ENCODE measurements around the gene ACSL1.

Gene ACSL1

DNA sequence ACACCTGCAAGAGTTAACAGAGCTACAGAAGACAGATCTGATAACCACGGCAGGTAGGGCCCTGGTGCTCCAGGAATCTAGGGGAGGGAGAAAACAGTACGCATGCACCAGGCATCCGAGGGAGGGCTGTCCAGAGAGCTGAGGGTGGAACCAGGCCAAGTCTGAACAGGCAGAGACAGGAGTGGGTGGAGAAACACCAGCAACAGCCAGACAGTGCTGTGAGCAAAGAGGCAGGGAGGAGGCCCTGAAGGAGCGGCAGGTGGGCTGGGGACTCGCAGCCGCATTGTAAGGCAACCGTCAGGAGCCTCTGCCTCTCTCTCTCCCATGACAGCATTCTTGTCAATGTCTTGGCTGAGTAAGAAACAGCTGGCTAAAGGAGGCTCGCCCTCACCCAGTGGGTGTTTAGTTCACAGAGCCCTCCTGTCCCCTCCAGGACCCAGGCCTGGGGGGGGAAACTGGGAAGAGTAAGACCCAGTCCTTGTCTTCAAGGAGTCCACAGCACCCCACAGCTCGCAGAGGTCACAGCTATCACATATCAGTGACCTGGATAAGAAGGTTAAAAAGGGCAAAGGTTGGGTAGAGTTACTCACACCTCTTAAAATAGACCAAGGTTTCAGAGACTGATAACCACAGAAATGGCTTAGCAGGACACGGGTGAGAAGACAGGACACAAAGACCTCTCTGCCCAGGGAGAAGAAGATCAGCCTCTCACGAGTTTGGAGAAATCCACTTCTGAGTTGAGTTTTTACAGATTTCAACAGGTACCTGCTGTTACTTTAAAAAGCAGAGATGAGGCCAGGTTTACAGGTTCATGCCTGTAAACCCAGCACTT is 10.5 kb downstream of the ACSL1 start:
- no peak for TF ChIP-seq EZH2phosphoT487 (conservative IDR thresholded peaks at IDR 0.05; ENCODE audit: low read length)
- no peak for TF ChIP-seq CTCF (IDR thresholded peaks at IDR 0.05; ENCODE audit: insufficient read depth, low read length, poor library complexity, severe bottlenecking)
- Histone ChIP-seq H3K4me3 (ENCODE audit: insufficient read depth, low read length, poor library complexity, severe bottlenecking) (no peak overlapping the region), H4K20me1 (ENCODE audit: low read depth, low read length) (no peaks in the 10 kb centered on the region; the same call in 1 of the 2 replicates), H3F3A (ENCODE audit: insufficient read depth) (no peaks in the 10 kb centered on the region), H3K79me2 (ENCODE audit: insufficient read depth, low read length) (no peaks in the 10 kb centered on the region), H3K27ac (ENCODE audit: low read depth, low read length) (no peak overlapping the region), H3K9me2 (replicated peaks; ENCODE audit: insufficient read depth, low read length) (no peaks in the 10 kb centered on the region), H2AFZ (ENCODE audit: low read depth, low read length, severe bottlenecking) (no peak overlapping the region), H3K27me3 (ENCODE audit: low read length) (no peaks in the 10 kb centered on the region), H3K4me2 (ENCODE audit: low read depth, low read length, poor library complexity, severe bottlenecking) (no peak overlapping the region), H3K9me3 (ENCODE audit: insufficient read depth, low read length) (no peaks in the 10 kb centered on the region), H3K36me3 (ENCODE audit: low read length) (no peaks in the 10 kb centered on the region), H3K9ac (ENCODE audit: low read length) (no peak overlapping the region)

DNA sequence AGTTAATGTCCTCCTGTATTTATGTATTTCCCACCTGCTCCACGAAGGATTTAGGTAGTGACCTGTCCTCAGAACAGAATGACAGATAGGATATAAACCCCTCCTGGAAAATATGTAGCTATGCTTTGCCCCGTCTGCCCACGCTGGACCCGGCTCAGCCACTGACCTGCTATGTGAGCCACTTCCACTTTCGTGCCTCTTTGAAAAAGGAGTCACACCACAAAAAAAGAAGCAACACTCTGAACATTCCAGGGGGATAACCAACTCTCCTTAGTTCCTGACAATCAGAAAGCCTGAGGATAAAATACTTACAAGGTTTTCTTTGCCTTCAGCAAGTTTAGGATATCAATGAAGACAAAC is 11.1 kb downstream of the ACSL1 start:
- Histone ChIP-seq H3K79me2 (ENCODE audit: insufficient read depth, low read length) (no peaks in the 10 kb centered on the region), H3K36me3 (ENCODE audit: low read length) (no peaks in the 10 kb centered on the region), H3K4me3 (ENCODE audit: insufficient read depth, low read length, poor library complexity, severe bottlenecking) (no peak overlapping the region), H3K9ac (ENCODE audit: low read length) (no peak overlapping the region), H2AFZ (ENCODE audit: low read depth, low read length, severe bottlenecking) (no peak overlapping the region), H3K9me2 (replicated peaks; ENCODE audit: insufficient read depth, low read length) (no peaks in the 10 kb centered on the region), H3K27ac (ENCODE audit: low read depth, low read length) (no peak overlapping the region), H4K20me1 (ENCODE audit: low read depth, low read length) (no peaks in the 10 kb centered on the region; the same call in 1 of the 2 replicates), H3K4me2 (ENCODE audit: low read depth, low read length, poor library complexity, severe bottlenecking) (no peak overlapping the region), H3F3A (ENCODE audit: insufficient read depth) (no peaks in the 10 kb centered on the region), H3K9me3 (ENCODE audit: insufficient read depth, low read length) (no peaks in the 10 kb centered on the region), H3K27me3 (ENCODE audit: low read length) (no peaks in the 10 kb centered on the region)
- TF ChIP-seq CTCF (IDR thresholded peaks at IDR 0.05; ENCODE audit: insufficient read depth, low read length, poor library complexity, severe bottlenecking) = no peak
- TF ChIP-seq EZH2phosphoT487 (conservative IDR thresholded peaks at IDR 0.05; ENCODE audit: low read length) = no peak

- no peaks in the 10 kb centered on the region; the same call in 1 of the 2 replicates for H4K20me1 ChIP-seq (ENCODE audit: low read depth, low read length)
Measured at GRCh38 chr4:184812651-184813181, 13.1 kb downstream of the ACSL1 start.

More at GRCh38 chr4:184812651-184813181, 13.1 kb downstream of the ACSL1 start:
- TF ChIP-seq EZH2phosphoT487 (conservative IDR thresholded peaks at IDR 0.05; ENCODE audit: low read length) = no peak
- TF ChIP-seq CTCF (IDR thresholded peaks at IDR 0.05; ENCODE audit: insufficient read depth, low read length, poor library complexity, severe bottlenecking) = no peak
- Histone ChIP-seq H3K36me3 (ENCODE audit: low read length) (no peaks in the 10 kb centered on the region), H3K4me3 (ENCODE audit: insufficient read depth, low read length, poor library complexity, severe bottlenecking) (no peak overlapping the region), H3K9me2 (replicated peaks; ENCODE audit: insufficient read depth, low read length) (no peaks in the 10 kb centered on the region), H3K27ac (ENCODE audit: low read depth, low read length) (no peak overlapping the region), H3K9ac (ENCODE audit: low read length) (no peak overlapping the region), H2AFZ (ENCODE audit: low read depth, low read length, severe bottlenecking) (no peak overlapping the region), H3K9me3 (ENCODE audit: insufficient read depth, low read length) (no peaks in the 10 kb centered on the region), H3K4me2 (ENCODE audit: low read depth, low read length, poor library complexity, severe bottlenecking) (no peak overlapping the region), H3K27me3 (ENCODE audit: low read length) (no peaks in the 10 kb centered on the region), H3K79me2 (ENCODE audit: insufficient read depth, low read length) (no peaks in the 10 kb centered on the region), H3F3A (ENCODE audit: insufficient read depth) (no peaks in the 10 kb centered on the region)

Data from SU-DHL-6 (cell line).